ENCODE results near the gene FBN3.
"Not testable (repeated sequence)": the region's sequence is repeated elsewhere in the genome, so short reads cannot be mapped to it uniquely, and the experiment has no call there.

The FBN3 gene

GRCh38 chr19:8115805-8116396 lies 33.5 kb downstream of the FBN3 start:
- DNase-seq = no peak

GRCh38 chr19:8113017-8113416 lies 36.4 kb downstream of the FBN3 start:
- no peak for DNase-seq

- DNase-seq = no peak
Observed at GRCh38 chr19:8111376-8111775, 38.0 kb downstream of the FBN3 start.

GRCh38 chr19:8110931-8111330 lies 38.5 kb downstream of the FBN3 start:
- DNase-seq = no peak

DNA sequence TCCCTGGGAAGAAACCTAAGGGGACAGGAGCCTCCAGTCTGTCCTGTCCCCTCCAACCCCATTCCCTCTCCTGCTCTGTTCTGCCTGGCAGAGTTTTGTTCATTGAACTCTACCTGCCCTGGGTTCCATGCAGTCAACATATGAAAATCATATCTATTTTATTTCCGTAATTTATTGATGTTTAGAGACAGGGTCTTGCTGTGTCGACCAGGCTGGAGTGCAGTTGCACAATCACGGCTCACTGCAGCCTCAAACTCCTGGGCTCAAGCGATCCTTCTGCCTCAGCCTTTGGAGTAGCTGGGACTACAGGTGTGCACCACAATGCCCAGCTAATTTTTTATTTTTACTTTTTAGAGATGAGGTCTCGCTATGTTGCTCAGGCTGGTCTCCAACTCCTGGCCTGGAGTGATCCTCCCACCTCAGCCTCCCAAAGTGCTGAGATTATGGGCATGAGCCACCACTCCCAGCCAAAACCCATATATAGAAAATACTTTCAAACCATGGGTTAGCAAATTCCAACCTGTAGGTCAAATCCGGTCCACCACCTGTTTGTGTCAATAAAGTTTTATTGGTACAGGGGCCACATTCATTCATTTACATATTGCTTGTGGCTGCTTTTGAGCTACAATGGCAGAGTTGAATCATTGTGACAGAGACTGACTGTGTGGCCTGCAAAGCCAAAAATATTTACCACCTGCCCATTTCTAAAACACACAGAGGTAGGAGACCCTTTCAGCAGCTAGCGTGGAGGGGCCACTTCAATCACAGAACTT lies 39.3 kb downstream of the FBN3 start:
- DNase-seq = no peak

DNA sequence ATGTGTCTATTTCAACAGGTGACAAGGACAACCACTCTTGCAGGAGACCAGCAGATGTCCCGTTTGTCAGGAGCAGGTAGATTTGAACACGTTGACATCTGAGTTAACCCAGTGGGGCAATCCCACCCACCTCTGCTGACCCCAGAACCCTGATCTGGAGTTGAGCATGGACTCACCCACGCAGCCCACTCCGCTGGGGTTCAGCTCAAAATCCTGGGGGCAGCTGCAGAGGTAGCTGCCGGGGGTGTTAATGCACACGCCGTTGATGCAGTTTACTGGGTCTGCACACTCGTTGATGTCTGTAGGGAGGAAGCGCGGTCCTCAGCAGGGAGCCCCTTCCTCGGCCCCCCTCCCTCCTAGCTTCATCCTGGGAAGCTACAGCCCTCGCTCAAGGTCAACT lies 39.9 kb downstream of the FBN3 start:
- DNase-seq = no peak

DNA sequence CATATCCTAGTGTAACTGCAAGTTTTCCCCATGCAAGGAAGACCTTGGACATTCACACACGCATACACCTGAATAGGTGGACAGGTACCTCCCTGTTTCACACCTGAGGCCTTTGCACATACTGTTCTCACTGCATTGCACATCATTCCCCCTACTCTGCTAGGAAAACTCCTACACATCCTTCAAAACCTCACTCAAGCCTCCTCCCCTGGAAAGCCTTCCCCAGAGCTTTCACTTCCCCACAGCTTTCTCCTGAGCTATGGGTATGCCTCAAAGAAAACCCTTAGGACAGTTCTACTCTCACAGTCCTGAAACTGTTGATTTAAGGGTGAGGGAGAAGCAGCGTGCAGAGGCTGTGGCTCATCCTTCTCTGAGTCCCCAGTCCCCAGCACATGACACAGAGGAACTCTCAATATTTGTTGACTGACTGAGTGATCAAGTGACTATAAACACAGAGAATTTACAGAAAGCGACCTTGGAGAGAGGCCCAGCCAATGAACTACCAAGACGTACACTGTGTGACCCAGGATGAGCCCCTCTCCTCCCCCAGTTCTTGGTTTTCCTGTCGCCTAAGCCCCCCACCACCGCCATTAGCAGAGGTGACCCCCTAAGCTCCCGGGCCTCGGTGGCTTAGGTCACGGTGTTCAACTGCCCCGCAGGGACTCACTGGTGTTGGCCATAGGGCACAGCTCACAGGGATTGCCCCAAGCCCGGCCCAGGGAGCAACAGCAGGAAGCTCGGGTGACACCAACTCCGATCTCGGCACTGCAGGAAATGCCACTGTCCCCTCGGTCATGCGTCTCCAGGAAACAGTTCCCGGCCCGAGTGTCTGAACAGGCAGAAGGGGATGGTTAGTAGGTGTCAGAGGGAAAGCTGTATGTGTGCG lies 40.6 kb downstream of the FBN3 start:
- DNase-seq = no peak

GRCh38 chr19:8107301-8107903 lies 42.0 kb downstream of the FBN3 start:
- DNase-seq = no peak

DNA sequence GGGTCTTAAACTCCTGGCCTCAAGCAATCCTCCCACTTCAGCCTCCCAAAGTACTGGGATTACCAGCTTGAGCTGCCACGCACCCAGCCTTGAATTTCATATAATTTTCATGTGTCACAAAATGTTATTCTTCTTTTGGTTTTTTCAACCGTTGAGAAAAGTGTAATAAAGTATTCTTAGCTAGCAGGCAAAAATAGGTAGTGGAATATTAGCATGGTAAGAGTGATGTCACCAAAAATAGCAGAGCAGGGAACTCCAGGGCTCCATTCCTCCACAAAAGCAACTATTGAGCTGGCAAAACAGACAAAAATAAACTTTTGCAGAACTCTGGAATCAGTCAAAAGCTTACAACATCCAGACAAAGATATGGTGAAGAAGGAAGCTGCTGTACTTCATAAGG lies 43.9 kb downstream of the FBN3 start:
- no peak for DNase-seq

- not testable (repeated sequence) for DNase-seq
Observed at GRCh38 chr19:8101910-8102309, 47.5 kb downstream of the FBN3 start.

DNA sequence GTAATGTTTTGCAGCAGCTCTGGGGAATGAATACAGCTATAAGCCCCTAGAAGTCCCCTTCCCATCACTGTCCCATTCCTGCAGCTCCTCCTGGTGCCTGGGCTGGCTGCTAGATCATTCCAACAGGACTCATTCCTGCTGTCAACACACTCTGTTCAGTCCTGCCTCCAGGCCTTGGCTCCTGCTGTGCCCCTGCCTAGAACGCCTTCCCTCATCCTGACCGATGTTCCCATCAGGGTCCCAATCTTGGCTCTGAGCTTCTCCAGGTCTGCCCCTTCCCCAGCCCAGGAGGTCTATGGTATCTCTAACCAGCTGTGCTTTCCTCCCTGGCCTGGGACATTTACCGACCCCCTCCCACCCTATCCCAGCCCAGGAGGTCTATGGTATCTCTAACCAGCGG lies 48.1 kb downstream of the FBN3 start:
- DNase-seq = no peak

GRCh38 chr19:8097681-8098567 lies 51.5 kb downstream of the FBN3 start:
- DNase-seq = no peak

DNA sequence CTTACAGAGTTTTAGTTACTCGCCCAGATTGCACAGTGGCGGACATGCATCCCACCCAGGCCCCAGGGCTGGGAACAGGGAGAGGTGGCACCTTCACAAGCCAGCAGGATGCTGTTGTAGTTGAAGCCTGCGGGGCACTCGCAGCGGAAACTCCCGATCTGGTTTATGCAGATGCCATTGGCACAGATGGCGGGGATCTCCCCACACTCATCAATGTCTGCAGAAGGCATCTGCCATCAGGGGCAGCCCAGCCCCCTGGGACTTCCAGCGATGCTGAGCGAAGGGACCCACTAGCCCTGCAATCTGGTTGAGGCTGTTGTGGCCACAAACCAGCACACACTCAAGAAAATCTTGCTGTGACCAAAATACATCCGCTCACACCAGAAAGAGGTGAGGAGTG lies 52.2 kb downstream of the FBN3 start:
- no peak for DNase-seq

- no peak for DNase-seq
Observed at GRCh38 chr19:8096071-8096470, 53.3 kb downstream of the FBN3 start.

- DNase-seq = no peak
Observed at GRCh38 chr19:8095354-8095886, 54.0 kb downstream of the FBN3 start.

GRCh38 chr19:8094336-8094735 lies 55.1 kb downstream of the FBN3 start:
- no peak for DNase-seq

DNA sequence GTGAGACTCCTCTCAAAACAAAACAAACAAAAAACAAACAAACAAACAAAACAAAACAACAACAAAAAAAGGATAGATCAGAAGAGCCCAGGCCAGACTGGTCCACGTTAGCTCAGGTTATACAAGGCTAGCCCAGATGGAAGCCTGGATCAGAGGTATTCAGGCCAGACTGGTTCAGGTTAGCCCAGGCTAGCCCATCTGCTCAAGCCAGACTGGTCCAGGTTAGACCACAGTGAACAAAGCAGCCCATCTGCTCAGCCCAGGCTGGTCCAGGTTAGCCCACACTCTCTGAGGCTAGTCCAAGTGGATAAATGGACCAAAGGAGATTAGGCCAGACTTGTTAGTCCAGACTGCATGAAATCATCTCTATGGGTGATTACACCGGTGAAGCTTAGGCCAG lies 55.7 kb downstream of the FBN3 start:
- no peak for DNase-seq

GRCh38 chr19:8090950-8091349 lies 58.4 kb downstream of the FBN3 start:
- DNase-seq = no peak

DNA sequence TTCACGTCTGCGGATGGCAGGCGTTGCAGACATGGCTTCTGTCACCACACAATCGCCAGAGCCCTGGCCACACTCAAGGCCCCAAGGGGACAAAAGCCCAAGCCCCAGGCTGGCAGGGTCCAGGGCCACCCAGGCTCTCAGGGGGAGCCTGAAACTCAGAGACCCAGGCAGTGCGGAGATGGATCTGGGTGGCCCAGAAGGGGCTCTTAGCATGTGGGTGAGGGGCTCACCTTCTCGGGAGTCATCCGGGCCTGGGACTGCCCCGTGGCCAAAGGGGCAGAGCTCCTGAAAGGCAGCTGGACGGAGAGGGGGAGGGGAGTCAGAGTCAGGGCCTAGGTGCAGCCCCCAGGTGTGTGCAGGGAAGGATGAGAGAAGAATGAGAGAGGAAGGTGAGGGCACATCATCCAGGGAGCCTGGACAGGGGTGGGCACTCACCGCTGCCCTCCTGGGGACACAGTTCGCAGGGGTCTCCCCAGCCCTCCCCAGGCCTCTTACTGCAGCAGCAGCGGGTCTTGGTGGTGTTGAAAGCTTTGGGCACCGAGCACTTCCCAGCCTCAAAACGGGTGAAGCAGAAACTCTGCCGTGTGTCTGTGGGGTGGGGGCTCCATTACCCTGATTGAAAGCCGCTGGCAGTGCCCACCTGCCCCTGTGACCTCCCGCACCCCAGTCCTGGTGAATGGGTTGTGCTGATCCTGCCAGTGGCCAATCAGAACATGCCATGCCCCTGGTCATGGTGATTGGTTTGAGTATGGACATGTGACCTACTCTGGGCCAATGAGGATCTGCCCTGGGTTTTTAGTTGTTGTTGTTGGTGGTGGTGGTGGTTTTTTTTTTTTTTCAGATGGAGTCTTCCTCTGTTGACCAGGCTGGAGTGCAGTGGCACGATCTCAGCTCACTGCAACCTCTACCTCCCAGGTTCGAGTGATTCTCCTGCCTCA lies 59.5 kb downstream of the FBN3 start:
- DNase-seq = no peak

GRCh38 chr19:8088752-8089663 lies 60.4 kb downstream of the FBN3 start:
- no peak for DNase-seq
